ENCODE data around the gene COMMD6.

The COMMD6 gene

DNA sequence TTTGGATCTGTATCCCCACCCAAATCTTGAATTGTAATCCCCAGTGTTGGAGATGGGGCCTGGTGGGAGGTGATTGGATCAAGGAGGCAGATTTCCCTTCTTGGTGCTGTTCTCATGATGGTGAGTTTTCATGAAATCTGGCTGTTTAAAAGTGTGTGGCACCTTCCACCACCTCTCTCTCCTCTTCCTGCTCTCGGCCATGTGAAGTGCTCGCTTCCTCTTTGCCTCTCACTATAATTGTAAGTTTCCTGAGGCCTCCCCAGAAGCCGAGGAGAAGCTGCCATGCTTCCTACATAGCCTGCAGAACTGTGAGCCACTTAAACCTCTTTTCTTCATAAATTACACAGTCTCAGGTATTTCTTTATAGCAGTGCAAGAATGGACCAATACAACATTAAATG lies 15.7 kb downstream of the COMMD6 start:
- DNase-seq (ENCODE audit: low spot score): no peak

GRCh38 chr13:75518439-75519088 lies 19.1 kb downstream of the COMMD6 start:
- no peak for DNase-seq (ENCODE audit: low spot score)

GRCh38 chr13:75514080-75514995 lies 23.3 kb downstream of the COMMD6 start:
- no peak for DNase-seq (ENCODE audit: low spot score)

GRCh38 chr13:75513271-75513670 lies 24.4 kb downstream of the COMMD6 start:
- no peak for DNase-seq (ENCODE audit: low spot score)

- no peak for DNase-seq (ENCODE audit: low spot score)
These were observed 25.4 kb downstream of the COMMD6 start for GRCh38 chr13:75512253-75512652.

DNA sequence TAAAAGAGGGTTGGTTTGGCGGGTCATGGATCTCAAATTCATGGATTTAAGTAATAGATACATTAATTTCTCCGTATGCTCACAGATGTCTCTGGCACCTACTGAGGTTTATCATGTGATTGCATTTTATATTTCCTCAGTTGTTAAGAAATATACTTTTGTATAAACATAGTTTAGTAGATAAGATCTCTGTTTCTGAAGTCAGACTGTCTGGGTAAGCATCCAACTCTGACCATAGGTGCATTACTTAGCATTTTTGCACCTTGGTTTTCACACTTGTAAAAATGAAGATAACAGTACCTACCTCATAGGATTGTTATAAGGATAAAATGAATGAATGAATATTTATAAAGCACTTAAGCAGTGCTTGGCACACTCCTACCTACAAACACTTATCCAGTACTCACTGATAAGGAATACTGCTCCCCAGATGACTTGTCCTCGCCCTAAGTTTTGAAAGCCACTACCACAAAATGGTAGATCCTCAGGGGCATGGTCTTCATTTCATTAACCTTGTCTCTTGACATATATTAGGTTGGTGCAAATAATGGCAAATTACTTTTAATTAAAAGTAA lies 26.5 kb downstream of the COMMD6 start:
- no peak for DNase-seq (ENCODE audit: low spot score)

DNA sequence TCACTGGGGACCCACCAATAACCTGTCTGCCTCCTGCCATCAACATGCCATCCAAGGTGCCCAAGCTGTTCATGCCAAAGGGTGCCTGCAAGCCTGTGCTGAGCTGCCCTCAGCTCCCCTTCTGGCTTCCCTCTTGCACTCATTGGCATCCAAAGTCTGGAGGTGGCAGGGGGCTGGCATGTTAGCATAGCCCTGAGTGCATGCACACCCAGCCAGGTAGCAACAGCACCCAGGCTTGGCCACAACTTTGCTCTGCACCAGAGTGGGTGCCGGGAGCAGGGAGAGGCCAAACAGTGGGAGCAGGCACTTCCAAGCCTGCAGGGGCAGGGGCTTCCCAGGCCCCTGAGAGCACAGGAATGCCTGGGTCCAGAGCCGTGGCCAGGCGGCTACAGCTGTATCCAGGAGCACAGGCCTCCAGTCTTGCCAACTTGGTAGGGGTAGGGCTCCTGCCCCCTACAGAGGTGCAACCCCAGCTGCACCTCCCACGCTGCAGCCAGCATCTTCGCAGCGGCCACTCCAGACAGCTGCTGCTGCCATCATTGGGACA lies 29.6 kb downstream of the COMMD6 start:
- DNase-seq (ENCODE audit: low spot score): no peak

DNA sequence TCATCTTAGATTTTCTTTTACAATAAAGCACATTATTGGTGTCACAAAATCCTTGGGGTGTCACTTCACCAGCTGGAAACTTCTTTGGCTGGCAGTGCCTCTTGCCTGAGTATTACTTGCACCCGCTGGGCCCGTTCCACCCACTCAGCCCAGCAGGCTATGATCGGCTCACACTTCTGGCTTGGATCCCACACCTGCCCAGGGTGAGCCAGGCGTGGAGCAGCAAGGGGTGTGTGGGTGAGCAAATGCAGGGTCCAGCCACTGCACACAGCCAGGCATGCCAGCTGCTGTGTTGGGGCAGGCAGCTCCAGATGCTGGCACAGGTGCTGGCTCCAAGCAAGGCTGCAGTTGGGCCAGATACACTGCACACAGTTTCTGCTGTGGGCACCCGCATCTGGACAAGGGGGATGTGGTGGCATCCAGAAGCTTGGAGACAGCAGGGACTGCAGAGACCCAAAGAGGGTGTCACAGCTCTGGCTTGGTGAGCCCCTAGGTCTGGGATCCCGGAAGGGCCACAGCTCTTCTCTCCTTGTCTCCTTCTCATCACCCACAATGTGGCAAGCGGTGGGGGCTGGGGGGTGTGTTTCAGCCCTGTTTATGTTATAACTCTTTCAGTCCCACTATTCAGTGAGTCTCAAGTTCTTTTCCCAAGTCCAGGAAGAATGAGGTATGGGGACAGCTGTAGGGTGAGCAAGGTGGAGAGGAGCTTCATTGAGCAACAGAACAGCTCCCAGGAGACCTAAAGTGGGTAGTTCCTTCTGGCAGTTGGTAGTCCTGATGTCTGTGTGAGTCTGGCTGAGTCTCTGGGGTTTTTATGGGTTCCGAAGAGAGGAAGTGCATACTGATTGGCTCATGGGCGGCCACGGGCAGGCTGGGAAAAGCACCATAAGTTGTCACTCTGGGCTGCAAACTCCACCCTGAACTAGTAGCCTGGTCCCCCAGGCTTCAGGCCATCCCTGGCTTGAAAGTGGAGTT lies 30.3 kb downstream of the COMMD6 start:
- DNase-seq (ENCODE audit: low spot score): no peak

DNA sequence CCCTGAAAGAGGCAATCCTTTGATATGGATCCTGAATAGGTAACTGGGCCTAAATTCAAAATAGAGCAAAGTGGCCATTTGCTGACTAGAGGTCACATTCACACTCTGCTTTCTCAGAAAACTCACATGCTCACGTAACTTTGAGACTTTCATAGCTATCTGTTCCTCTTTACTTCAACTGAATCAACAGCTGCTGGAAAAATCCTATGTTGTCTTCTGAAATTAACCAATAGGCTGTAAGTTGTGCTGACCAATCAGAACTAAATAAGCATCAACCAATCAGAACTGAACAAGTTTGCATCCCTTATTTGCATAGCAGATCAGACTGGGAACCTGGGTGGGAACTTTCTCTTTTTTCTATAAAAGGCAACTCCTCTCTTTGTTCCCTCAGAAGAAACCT lies 31.6 kb downstream of the COMMD6 start:
- no peak for DNase-seq (ENCODE audit: low spot score)

DNA sequence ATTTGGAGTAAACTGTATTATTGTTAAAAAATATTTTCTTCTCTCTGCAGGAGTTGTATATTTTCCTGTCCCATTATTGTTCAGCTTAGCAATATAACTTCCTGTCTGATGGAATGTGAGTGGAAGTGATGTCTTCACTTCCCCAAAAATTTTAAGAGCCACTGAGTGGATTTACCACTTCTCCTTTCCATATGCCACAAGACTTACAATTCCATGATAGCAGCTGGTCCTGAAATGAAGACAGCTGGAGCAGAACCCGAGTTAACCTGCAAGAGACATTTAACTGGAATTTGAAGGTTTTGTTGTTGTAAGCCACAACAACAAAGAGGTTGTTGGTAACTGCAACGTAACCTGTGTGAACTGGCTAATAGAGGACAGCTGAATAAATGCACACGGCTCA lies 32.3 kb downstream of the COMMD6 start:
- DNase-seq (ENCODE audit: low spot score): no peak

GRCh38 chr13:75495938-75496337 lies 41.7 kb downstream of the COMMD6 start:
- DNase-seq (ENCODE audit: low spot score): no peak

- no peak for DNase-seq (ENCODE audit: low spot score)
These were observed 43.1 kb downstream of the COMMD6 start for GRCh38 chr13:75494491-75494890.

DNA sequence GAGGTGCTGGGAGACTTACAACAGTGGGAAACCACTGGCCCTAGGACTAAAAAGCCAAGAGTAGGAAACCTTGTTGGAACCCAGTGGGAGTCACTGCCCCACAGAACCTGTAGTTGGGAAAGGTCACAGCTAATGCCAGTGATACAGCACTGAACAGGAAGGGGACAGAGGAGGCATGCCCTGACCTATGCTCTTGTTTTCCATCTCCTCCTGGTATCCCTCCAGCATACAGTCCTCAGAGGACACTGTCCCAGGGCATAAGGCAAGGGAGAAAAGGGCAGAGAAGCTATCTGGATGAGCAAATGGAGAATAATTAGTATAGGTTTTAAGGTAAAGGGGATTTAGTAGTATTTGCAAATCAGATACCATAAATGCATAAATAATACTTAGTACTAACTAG lies 44.5 kb downstream of the COMMD6 start:
- DNase-seq (ENCODE audit: low spot score): no peak

DNA sequence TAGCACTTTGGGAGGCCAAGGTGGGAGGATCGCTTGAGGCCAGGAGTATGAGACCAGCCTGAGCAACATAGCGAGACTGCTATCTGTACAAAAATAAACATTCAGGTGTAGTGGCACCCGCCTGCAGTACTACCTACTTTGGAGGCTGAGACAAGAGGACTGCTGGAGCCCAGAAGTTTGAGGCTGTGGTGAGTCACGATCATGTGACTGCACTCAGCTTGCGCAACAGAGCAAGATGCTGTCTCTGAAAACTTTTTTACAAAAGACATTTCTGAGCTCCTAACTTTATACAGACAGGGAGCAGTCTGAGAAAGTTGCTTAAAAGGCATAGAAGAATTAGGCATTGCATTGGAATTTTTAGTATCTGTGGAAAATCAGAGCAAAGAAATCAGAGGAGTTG lies 45.3 kb downstream of the COMMD6 start:
- DNase-seq (ENCODE audit: low spot score): no peak

DNA sequence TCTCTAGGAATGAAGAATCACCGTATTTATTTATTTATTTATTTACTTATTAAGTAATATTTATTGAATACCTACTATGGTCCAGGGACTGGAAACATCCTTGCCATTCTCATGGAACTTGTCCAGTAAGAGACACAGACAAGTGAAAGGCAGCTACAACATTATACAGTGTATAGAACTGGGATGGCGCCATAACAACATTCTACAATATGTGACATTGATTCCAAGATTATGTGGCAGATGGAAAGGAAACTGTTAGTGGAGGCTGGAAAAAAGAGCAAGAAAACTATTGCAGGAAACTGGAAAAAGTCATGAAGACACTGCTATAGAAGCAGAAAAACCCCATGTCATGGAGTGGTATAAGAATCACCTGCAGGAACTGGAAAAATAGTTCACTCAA lies 46.3 kb downstream of the COMMD6 start:
- DNase-seq (ENCODE audit: low spot score): no peak

DNA sequence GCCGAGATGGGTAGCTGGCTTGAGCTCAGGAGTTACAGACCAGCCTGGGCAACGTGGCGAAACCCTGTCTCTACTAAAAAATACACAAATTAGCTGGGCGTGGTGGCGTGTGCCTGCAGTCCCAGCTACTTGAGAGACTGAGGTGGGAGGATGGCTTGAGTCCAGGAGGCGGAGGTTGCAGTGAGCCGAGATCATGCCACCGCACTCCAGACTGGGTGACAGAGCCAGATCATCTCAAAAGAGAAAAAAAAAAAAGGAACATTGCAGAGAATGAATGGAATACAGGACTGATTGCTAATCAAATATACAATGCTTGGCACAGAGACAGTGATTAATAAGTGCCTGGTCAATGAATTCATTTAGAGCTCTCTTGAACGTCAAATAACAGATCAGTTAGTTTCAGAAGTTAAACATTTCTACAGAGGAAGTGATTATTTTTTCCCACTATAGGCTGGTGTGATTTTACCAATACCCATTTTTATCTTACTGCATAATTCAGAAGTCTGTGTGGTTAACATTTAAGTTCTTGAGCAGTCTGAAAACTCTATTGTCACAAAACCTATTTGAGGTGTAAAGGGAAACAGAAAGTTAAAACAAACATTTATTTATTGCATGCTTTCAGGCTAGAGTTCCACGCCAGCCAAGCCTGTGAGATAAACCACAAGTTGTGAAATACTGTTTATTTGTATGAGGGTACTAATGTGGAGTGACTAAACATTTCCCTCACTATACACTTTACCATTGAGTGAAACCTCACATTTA lies 48.0 kb downstream of the COMMD6 start:
- DNase-seq (ENCODE audit: low spot score): no peak

GRCh38 chr13:75486146-75487062 lies 51.2 kb downstream of the COMMD6 start:
- DNase-seq (ENCODE audit: low spot score): no peak

DNA sequence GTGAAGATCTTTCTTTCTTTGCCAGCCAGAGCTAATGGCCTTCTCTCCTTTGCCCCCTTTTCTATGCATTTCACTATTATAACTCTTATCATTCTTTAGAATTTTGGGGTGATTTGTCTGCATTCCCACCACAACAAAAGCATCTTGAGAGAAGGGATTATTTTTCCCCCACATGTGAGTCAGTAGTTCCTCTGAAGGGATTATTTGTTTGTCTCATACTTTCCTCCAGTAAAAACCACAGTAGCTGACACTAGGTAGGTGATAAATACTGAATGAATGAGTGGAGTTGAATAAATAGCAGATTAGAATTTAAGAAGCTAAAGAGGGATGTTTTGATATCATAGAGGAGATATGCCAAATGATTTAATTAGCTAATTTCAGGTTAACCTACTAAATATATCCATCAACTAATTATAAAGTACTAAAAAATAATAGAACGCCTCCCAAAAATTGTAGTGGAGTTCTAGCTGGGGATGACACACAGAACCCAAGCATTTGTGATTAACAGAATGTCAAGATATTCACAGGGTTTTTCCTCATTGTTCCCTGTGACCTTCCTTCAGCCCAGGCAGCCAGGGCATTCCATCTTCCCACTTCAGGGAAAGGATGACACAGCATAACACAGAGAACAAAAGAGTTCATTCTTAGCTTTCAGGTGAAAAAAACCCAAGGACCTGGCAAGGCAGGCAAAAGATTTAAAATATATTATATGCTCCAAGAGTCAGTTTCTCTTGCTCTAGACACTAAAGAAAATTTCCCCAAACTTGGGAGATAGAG lies 52.2 kb downstream of the COMMD6 start:
- no peak for DNase-seq (ENCODE audit: low spot score)

DNA sequence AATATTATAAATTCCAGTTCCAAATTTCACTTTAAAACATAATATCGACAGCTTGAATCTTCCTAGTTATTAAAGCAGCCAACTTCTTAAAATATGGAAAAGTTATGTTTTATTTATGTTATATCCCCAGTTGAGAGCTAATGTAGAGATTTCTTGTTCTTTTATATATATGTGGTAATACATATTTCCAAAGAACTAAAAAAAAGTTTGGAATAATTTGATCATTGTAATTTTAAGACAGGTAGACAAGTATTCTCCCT lies 54.9 kb downstream of the COMMD6 start:
- DNase-seq (ENCODE audit: low spot score): no peak

All from kidney capillary endothelial cell (primary cell).